GM12872 (cell line): ENCODE results near the gene TRIM49D2.
"Not testable (repeated sequence)": the region's sequence is repeated elsewhere in the genome, so short reads cannot be mapped to it uniquely, and the experiment has no call there.

ENCODE experiments used
- TF ChIP-seq, protein P1 (sequence below): IDR thresholded peaks from 3 replicates; pipeline ENCODE4 v1.5.1; 2011; ENCODE audit warnings: low read depth, mild to moderate bottlenecking, low read length, moderate library complexity; ENCODE audit not compliant: insufficient read depth

The TRIM49D2 gene, protein sequence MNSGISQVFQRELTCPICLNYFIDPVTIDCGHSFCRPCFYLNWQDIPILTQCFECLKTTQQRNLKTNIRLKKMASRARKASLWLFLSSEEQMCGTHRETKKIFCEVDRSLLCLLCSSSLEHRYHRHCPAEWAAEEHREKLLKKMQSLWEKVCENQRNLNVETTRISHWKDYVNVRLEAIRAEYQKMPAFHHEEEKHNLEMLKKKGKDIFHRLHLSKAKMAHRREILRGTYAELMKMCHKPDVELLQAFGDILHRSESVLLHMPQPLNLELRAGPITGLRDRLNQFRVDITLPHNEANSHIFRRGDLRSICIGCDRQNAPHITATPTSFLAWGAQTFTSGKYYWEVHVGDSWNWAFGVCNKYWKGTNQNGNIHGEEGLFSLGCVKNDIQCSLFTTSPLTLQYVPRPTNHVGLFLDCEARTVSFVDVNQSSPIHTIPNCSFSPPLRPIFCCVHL

DNA sequence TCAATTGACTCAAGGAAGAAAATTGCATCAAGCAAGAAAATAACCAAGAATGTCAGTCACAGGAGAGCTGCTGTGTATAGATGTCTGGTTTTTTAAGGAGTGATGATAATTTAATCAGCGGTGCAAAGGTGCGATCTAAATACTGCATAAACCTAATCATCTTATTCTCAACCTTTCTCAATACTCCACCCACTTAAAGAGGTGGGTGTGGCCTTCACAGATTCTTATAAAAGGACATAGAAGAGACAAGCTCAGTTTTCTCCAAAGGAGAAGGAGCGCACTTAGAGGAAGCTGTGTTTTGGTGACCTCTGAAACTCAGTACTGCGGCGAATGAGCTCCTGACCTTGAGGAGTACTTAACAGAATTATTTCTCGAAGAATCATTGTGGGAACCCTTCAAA lies at the start of gene TRIM49D2:
TRIM49D2 (plus strand) TSS at position 301 of the 400 bp plus-strand sequence. CDS start 2,698 bp downstream, outside the sequence.
- TF ChIP-seq, protein P1, sequence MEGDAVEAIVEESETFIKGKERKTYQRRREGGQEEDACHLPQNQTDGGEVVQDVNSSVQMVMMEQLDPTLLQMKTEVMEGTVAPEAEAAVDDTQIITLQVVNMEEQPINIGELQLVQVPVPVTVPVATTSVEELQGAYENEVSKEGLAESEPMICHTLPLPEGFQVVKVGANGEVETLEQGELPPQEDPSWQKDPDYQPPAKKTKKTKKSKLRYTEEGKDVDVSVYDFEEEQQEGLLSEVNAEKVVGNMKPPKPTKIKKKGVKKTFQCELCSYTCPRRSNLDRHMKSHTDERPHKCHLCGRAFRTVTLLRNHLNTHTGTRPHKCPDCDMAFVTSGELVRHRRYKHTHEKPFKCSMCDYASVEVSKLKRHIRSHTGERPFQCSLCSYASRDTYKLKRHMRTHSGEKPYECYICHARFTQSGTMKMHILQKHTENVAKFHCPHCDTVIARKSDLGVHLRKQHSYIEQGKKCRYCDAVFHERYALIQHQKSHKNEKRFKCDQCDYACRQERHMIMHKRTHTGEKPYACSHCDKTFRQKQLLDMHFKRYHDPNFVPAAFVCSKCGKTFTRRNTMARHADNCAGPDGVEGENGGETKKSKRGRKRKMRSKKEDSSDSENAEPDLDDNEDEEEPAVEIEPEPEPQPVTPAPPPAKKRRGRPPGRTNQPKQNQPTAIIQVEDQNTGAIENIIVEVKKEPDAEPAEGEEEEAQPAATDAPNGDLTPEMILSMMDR: not testable (repeated sequence)

DNA sequence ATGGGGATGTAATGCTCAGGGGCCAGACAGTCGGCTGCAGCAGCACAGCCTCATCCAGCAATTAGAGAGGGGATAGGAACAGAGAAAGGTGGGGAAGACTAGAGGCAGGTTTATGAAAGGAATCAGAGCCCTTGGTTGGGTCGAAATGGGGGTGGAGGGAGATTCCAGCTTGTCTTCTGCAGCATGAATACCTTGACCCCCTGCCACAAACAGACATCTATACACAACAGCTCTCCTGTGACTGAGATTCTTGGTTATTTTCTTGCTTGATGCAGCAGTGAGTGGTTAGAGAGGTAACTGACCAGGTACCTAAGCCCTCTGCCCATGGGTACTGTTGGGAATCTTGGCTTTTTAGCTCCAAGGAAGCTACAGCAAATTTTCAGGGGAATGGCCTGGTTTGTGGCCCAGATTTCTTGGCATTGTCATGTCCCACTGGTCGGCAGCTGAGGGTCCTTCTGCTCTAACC lies 1.6 kb upstream of the TRIM49D2 start, which contains the start of gene TRIM49D1:
TRIM49D1 (minus strand) TSS at position 51 of the 466 bp plus-strand sequence. CDS start 4,535 bp downstream, outside the sequence.
- TF ChIP-seq, protein P1: no peak

DNA sequence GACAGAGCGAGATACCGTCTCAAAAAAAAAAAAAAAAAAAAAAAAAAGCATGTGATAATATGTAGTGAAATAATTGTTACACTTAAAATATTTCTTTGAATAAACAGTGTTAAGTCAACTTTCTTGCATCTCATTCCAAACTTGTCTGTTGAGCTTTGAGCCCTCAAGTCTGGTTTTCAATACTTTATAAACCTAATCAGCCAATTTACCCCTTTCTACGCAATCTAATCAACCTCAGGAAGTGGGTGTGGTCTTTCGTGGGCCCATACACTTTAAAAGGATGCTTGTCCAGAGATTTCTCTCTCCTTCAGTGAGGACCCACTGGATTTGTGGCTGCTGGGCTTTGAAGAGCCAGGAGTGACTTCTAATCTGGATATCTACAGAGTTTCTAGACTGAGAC lies 41.9 kb downstream of the TRIM49D2 start, which contains the start of gene TRIM64:
TRIM64 (plus strand) TSS at position 301 of the 400 bp plus-strand sequence. CDS start 2,467 bp downstream, outside the sequence.
- TF ChIP-seq, protein P1: not testable (repeated sequence)
